ENCODE measurements around the gene POLG.

The POLG gene

GRCh38 chr15:89334510-89335297 is at the start of gene POLG:
Gene POLG (minus strand): TSS chr15:89334824. CDS start chr15:89333754, 1,070 bp downstream.
- POLR2A ChIA-PET, result interaction anchor here (0.6 to 1.8 kb wide), 5 partner anchors 10 to 67 kb away, joined by 3 to 6 read pairs (median 3); no protein-coding TSS in a partner anchor
- TF ChIP-seq CTCF (IDR thresholded peaks at IDR 0.05; ENCODE audit: insufficient read depth, low read length, missing control alignments), result no peak
- DNase-seq (ENCODE audit: low read depth, low spot score), result peak; percentile 97
- CTCF ChIA-PET, result interaction anchor here (3.5 to 16.8 kb wide), 2 partner anchors 23 to 24 kb away, joined by 14 to 278 read pairs; no protein-coding TSS in a partner anchor
- H3K4me3 ChIP-seq (ENCODE audit: low read depth, low read length), result peak within 1 kb of the TSS; percentile 87

- DNase-seq (ENCODE audit: low read depth, low spot score), result no peak
- CTCF ChIA-PET, result interaction anchor here (0.7 to 22.3 kb wide), 4 partner anchors 15 to 46 kb away, joined by 3 to 243 read pairs (median 3); no protein-coding TSS in a partner anchor
- no peak for TF ChIP-seq CTCF (IDR thresholded peaks at IDR 0.05; ENCODE audit: insufficient read depth, low read length, missing control alignments)
- H3K4me3 ChIP-seq (ENCODE audit: low read depth, low read length), result no peak overlapping the region
- POLR2A ChIA-PET, result no interaction called here
Measured at GRCh38 chr15:89384176-89384604, 49.6 kb upstream of the POLG start.

GRCh38 chr15:89383365-89384175 is 48.9 kb upstream of the POLG start:
- ChIA-PET POLR2A (no interaction called here), CTCF (interaction anchor here (1.0 to 22.3 kb wide), 2 partner anchors 22 to 47 kb away, joined by 3 to 243 read pairs; no protein-coding TSS in a partner anchor)
- H3K4me3 ChIP-seq (ENCODE audit: low read depth, low read length), result no peak overlapping the region
- no peak for DNase-seq (ENCODE audit: low read depth, low spot score)
- no peak for TF ChIP-seq CTCF (IDR thresholded peaks at IDR 0.05; ENCODE audit: insufficient read depth, low read length, missing control alignments)

- no peak overlapping the region for H3K4me3 ChIP-seq (ENCODE audit: low read depth, low read length)
- no peak for TF ChIP-seq CTCF (IDR thresholded peaks at IDR 0.05; ENCODE audit: insufficient read depth, low read length, missing control alignments)
- ChIA-PET CTCF (interaction anchor here (1.1 to 22.3 kb wide), 2 partner anchors 9 to 21 kb away, joined by 3 to 243 read pairs; no protein-coding TSS in a partner anchor), POLR2A (no interaction called here)
- no peak for DNase-seq (ENCODE audit: low read depth, low spot score)
Measured at GRCh38 chr15:89381888-89382686, 47.5 kb upstream of the POLG start.

- TF ChIP-seq CTCF (IDR thresholded peaks at IDR 0.05; ENCODE audit: insufficient read depth, low read length, missing control alignments), result no peak
- ChIA-PET POLR2A (no interaction called here), CTCF (interaction anchor here (1.1 to 22.3 kb wide), 2 partner anchors 8 to 20 kb away, joined by 3 to 243 read pairs; no protein-coding TSS in a partner anchor)
- DNase-seq (ENCODE audit: low read depth, low spot score), result no peak
- no peak overlapping the region for H3K4me3 ChIP-seq (ENCODE audit: low read depth, low read length)
Measured at GRCh38 chr15:89381331-89381730, 46.7 kb upstream of the POLG start.

Data from AG04449 (cell line).